GM21381 (cell line): ENCODE measurements around the gene ZNF324B.
"Not testable (repeated sequence)": the region's sequence is repeated elsewhere in the genome, so short reads cannot be mapped to it uniquely, and the experiment has no call there.

Source experiments
- ATAC-seq: cut with Tn5 transposase; IDR thresholded peaks from one replicate; pipeline ENCODE4 v1.9.1; 2021; ENCODE audit warnings: mild to moderate bottlenecking, moderate library complexity; ENCODE audit not compliant: unreplicated experiment

ZNF324B gene

GRCh38 chr19:58479736-58480480 is 28.5 kb downstream of the ZNF324B start:
- no peak for ATAC-seq

GRCh38 chr19:58480481-58480830 is 29.0 kb downstream of the ZNF324B start:
- ATAC-seq: no peak

GRCh38 chr19:58480831-58481230 is 29.4 kb downstream of the ZNF324B start:
- no peak for ATAC-seq

- ATAC-seq: no peak
Measured at GRCh38 chr19:58482372-58482771, 30.9 kb downstream of the ZNF324B start.

GRCh38 chr19:58483776-58484175 is 32.4 kb downstream of the ZNF324B start:
- no peak for ATAC-seq

GRCh38 chr19:58484349-58484748 is 32.9 kb downstream of the ZNF324B start:
- ATAC-seq: not testable (repeated sequence)

- ATAC-seq: no peak
Measured at GRCh38 chr19:58491393-58491792, 40.0 kb downstream of the ZNF324B start.

- no peak for ATAC-seq
Measured at GRCh38 chr19:58492265-58492664, 40.8 kb downstream of the ZNF324B start.

- ATAC-seq: no peak
Measured at GRCh38 chr19:58497634-58498170, 46.3 kb downstream of the ZNF324B start.

GRCh38 chr19:58498316-58499020 is 47.0 kb downstream of the ZNF324B start:
- peak; percentile 9 for ATAC-seq

GRCh38 chr19:58499021-58499927 is 47.9 kb downstream of the ZNF324B start:
- ATAC-seq: peak; percentile 89

GRCh38 chr19:58500242-58500641 is 48.8 kb downstream of the ZNF324B start:
- no peak for ATAC-seq
